SK-N-SH treated with all-trans-retinoic acid at 6 μM for 48 hours (cell line): Measurements from ENCODE around the gene PAOX.

ENCODE experiments used
- RARB ChIP-seq: fragments of 250-450 bp; sonication (Bioruptor Pico); IDR thresholded peaks from 2 replicates; pipeline ENCODE4 v1.8.0; 2021; ENCODE audit warnings: mild to moderate bottlenecking, moderate library complexity
- ZC3H10 ChIP-seq: fragments of 250-450 bp; sonication (Bioruptor Pico); IDR thresholded peaks from 2 replicates; pipeline ENCODE4 v1.5.1; 2021; ENCODE audit warnings: mild to moderate bottlenecking, moderate library complexity
- ZFP30 ChIP-seq: fragments of 450-650 bp; formaldehyde crosslinking; IDR thresholded peaks from 2 replicates; pipeline ENCODE4 v1.5.0; 2022; ENCODE audit warnings: mild to moderate bottlenecking, moderate library complexity
- ZNF565 ChIP-seq: fragments of 450-650 bp; formaldehyde crosslinking; conservative IDR thresholded peaks from 2 replicates; pipeline ENCODE4 v1.5.0; 2020; ENCODE audit warnings: low read depth, mild to moderate bottlenecking, moderate library complexity
- TF ChIP-seq, protein P1 (sequence below): fragments of 250-450 bp; sonication (Bioruptor Pico); IDR thresholded peaks from 2 replicates; pipeline ENCODE4 v1.8.0; 2020; ENCODE audit warnings: mild to moderate bottlenecking, moderate library complexity, borderline replicate concordance
- TF ChIP-seq, protein P2 (sequence below): fragments of 250-450 bp; sonication (Bioruptor Pico); IDR thresholded peaks from 2 replicates; pipeline ENCODE4 v1.5.1; 2021; ENCODE audit warnings: mild to moderate bottlenecking, moderate library complexity

DNA sequence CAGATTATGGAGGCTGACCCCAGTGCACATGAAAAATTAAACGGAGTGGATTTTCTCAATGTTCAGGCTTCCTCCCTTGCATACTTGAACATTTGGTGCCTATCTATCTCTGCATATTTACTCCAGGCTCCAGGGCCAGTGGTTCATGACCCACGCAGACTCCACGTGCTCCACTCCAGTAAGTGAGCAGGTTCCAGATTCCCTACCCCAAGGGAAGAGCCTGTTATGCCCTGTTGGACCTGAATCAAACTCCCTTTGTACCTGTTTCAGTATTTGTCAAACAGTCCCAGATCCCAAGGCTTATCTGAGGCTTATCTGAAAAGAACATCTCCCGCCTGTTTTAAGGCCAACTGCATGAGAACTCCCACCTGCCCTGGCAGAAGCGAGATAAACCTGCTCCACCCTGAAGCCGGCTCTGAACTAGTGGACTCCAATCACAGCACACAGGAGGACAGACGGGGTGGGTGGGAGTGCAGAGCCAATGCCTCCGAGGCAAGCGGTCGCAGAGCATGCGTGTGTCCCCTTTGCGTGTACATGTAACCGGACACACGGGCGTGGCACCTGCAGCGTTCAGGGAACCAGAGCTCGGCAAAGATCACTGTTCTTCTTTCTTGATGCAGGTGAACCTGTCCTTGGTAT is 19.0 kb upstream of the PAOX start:
- TF ChIP-seq, protein P1, sequence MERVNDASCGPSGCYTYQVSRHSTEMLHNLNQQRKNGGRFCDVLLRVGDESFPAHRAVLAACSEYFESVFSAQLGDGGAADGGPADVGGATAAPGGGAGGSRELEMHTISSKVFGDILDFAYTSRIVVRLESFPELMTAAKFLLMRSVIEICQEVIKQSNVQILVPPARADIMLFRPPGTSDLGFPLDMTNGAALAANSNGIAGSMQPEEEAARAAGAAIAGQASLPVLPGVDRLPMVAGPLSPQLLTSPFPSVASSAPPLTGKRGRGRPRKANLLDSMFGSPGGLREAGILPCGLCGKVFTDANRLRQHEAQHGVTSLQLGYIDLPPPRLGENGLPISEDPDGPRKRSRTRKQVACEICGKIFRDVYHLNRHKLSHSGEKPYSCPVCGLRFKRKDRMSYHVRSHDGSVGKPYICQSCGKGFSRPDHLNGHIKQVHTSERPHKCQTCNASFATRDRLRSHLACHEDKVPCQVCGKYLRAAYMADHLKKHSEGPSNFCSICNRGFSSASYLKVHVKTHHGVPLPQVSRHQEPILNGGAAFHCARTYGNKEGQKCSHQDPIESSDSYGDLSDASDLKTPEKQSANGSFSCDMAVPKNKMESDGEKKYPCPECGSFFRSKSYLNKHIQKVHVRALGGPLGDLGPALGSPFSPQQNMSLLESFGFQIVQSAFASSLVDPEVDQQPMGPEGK (CRISPR knock-in tag): no peak
- TF ChIP-seq RARB (CRISPR knock-in tag) (no peak), ZNF565 (CRISPR knock-in tag) (no peak), ZFP30 (CRISPR knock-in tag) (no peak), ZC3H10 (CRISPR knock-in tag) (no peak)
- TF ChIP-seq, protein P2, sequence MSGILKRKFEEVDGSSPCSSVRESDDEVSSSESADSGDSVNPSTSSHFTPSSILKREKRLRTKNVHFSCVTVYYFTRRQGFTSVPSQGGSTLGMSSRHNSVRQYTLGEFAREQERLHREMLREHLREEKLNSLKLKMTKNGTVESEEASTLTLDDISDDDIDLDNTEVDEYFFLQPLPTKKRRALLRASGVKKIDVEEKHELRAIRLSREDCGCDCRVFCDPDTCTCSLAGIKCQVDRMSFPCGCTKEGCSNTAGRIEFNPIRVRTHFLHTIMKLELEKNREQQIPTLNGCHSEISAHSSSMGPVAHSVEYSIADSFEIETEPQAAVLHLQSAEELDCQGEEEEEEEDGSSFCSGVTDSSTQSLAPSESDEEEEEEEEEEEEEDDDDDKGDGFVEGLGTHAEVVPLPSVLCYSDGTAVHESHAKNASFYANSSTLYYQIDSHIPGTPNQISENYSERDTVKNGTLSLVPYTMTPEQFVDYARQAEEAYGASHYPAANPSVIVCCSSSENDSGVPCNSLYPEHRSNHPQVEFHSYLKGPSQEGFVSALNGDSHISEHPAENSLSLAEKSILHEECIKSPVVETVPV: no peak
